Stimulated activated CD8-positive, alpha-beta memory T cell treated with anti-CD3 and anti-CD28 coated beads, Interleukin-12 subunit alpha, Interleukin-12 subunit beta, amount 100 ng/mL, for 24 hours (primary cell): ENCODE data around the gene VPS33B.
A peak's percentile ranks its signal among the peaks of the same experiment; 100 is the strongest.
"Not testable (repeated sequence)": the region's sequence is repeated elsewhere in the genome, so short reads cannot be mapped to it uniquely, and the experiment has no call there.

Source experiments
- DNase-seq: peaks from one replicate; pipeline ENCODE4 v3.0.0-alpha.2; 2020; ENCODE audit errors: extremely low read depth

Gene VPS33B

GRCh38 chr15:91032919-91033803 is 10.8 kb upstream of the VPS33B start:
- DNase-seq, result no peak

- no peak for DNase-seq
Observed at GRCh38 chr15:91031796-91032195, 9.4 kb upstream of the VPS33B start.

- DNase-seq, result no peak
Observed at GRCh38 chr15:91027677-91028076, 5.3 kb upstream of the VPS33B start.

- DNase-seq, result no peak
Observed at GRCh38 chr15:91023720-91024119, 1.3 kb upstream of the VPS33B start.

- no peak for DNase-seq
Observed at GRCh38 chr15:91022832-91023129, 387 bp upstream of the VPS33B start.

GRCh38 chr15:91021516-91022074 is 799 bp downstream of the VPS33B start:
- DNase-seq, result no peak

GRCh38 chr15:91018158-91018557 is 4.2 kb downstream of the VPS33B start:
- no peak for DNase-seq

- DNase-seq, result no peak
Observed at GRCh38 chr15:91017716-91018115, 4.7 kb downstream of the VPS33B start.

- not testable (repeated sequence) for DNase-seq
Observed at GRCh38 chr15:91013701-91014100, 8.7 kb downstream of the VPS33B start.

GRCh38 chr15:91007266-91007665 is 15.1 kb downstream of the VPS33B start:
- DNase-seq, result no peak

GRCh38 chr15:91001209-91001608 is 21.2 kb downstream of the VPS33B start:
- DNase-seq, result no peak

GRCh38 chr15:90998737-90999136 is 23.7 kb downstream of the VPS33B start:
- DNase-seq, result no peak

- peak; percentile 96 for DNase-seq
Observed at GRCh38 chr15:90994417-90995311, 27.7 kb downstream of the VPS33B start, which contains the start of gene PRC1. Gene PRC1, minus strand, starts transcription at chr15:90994535. Its CDS starts 118 bp downstream, at chr15:90994417.

GRCh38 chr15:90994059-90994416 is 28.4 kb downstream of the VPS33B start:
- DNase-seq, result no peak

GRCh38 chr15:90991587-90992285 is 30.7 kb downstream of the VPS33B start:
- no peak for DNase-seq

GRCh38 chr15:90990446-90990845 is 31.9 kb downstream of the VPS33B start:
- no peak for DNase-seq

- no peak for DNase-seq
Observed at GRCh38 chr15:90989040-90989768, 33.2 kb downstream of the VPS33B start.

GRCh38 chr15:90988296-90988695 is 34.1 kb downstream of the VPS33B start:
- no peak for DNase-seq

- DNase-seq, result no peak
Observed at GRCh38 chr15:90987561-90988141, 34.7 kb downstream of the VPS33B start.

- no peak for DNase-seq
Observed at GRCh38 chr15:90986790-90987507, 35.4 kb downstream of the VPS33B start.
